Measurements from ENCODE around the gene LDLRAD4.

The LDLRAD4 gene

GRCh38 chr18:13218368-13218991, at the start of gene LDLRAD4:
LDLRAD4 (plus strand) TSS chr18:13218760.
- DNase-seq, result peak; percentile 24

- DNase-seq, result no peak
These were observed 44.9 kb upstream of the LDLRAD4 start for GRCh38 chr18:13173578-13174145.

DNA sequence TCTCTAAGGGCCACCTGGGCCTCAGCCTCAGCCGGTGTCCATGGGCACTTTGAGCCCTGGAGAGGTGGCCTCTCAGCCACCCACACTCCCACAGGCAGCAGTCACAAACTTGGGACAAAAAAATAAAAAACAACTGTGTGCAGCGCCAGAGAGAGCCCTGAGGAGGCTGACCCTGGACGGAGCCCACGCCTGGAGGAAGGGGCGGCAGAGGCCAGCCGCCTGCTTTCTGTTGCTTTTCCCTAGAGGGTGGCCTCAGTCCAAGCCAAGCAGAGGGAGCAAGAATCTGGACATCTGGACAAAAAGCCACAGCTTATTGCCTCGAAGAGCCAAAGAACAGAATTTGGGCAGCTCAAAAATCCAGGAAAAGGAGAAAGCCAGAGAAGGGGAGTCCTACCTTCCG, 43.3 kb upstream of the LDLRAD4 start:
- DNase-seq, result no peak

GRCh38 chr18:13175754-13176210, 42.8 kb upstream of the LDLRAD4 start:
- no peak for DNase-seq

DNA sequence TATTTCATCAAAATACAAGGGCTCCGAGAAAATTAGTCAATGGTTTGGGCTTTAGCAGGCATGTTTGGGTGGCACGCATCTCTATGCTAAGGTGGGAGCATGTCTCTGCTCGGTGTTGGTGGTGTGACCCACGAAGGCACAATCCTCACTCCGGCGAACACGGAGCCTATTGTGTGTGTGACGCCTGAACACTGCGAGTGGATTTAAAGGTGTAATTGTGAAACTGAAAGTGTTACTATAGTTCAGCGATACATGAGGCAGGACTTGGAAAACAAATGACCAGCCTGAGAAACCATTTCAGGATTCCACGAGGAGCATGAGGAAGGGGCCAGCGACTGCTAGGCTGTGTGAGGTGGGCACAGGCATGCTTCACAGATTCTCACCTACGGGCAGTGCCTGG, 41.7 kb upstream of the LDLRAD4 start:
- no peak for DNase-seq

DNA sequence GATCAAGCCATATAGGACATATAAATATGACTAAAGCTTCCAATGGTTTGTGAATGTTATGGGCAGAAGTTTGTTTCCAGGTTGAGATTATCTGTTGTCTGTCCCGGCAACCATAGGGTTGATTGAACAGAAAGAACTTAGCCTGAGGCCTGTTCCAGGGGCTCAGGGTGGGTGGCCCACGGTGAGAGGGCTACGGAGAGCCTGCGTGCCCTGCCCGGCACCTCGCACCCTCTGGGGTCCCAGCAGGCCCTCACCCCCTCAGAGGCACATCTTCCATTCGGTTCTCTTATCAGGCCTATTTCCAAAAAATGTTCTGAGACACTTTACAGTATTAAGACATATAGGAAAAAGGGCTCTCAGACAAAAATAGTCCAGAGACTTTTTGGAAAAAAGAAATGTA, 40.4 kb upstream of the LDLRAD4 start:
- no peak for DNase-seq

DNA sequence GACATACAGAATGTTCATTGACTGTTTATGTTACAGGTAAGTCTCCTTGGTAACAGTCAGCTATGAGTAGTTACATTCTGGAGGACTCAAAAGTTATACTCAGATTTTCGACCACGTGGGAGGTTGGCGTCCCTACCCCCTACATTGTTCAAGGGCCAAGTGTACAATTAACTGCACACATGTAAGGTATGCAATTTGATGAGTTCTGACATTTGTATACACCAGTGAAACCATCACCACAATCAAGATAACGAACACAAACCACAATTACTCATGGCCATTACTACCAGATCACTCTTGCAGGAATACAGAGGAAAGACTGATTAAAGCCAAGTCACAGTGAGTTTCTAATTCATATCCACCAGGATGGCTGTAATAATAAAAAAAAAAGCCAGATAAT, 39.6 kb upstream of the LDLRAD4 start:
- no peak for DNase-seq

DNA sequence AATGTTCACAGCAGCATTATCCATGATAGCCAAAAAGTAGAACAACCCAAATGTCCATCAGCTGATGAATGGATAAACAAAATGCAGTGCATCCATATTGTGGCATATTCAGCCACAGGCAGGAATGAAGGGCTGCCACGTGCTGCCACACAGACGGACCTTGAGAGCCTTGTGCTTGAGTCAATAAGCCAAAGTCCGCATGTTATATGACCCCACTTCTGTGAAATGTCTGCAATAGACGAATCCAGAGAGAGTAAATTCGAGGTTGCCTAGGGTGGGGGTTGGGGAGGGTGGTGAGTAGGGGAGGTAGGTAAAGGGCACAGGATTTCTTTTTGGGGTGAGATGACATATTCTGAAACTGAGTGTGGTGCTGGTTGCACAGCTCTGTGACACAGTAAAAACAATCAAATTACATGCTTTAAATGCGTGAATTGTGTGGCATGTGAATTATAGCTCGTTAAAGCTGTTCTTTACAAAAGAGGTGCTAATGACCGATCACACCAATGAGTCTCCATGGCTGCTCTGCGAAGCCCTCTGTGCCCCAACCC, 38.9 kb upstream of the LDLRAD4 start:
- no peak for DNase-seq

GRCh38 chr18:13180614-13181375, 37.8 kb upstream of the LDLRAD4 start:
- no peak for DNase-seq

DNA sequence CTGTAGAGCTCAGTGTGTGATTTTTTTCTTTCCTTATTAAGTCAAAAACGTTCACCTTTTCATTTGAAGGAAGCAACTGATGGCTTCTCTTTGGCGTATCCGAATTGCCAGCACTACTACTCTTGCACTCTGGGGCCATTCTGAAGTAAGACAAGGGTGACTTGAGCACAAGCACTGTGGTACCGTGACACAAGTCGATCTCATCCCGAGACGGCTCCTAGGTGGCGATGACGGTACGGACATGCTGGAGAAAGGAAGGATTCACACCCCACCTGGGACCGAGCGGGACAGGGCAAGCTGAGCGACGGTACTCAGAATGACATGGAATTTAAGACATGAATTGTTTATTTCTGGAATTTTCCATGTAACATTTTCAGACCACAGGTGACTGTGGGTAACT, 36.8 kb upstream of the LDLRAD4 start:
- no peak for DNase-seq

DNA sequence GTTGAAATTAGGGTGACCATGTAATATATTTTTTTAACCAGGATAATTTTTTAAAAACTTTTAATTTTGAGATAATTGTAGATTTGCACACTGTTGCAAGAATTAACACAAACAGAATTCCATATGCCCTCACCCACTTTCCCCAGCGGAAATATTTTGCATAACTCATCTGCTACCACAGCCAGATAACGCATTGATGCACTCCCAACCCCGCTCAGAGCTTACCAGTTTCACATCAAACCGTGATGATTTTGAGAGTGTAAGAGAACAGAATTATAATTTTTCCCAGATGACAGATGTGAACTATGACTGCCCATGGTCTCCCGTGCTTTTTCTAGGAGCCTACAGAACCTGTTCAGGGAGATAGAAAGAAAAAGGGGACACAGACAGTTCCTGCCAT, 35.2 kb upstream of the LDLRAD4 start:
- DNase-seq, result no peak

DNA sequence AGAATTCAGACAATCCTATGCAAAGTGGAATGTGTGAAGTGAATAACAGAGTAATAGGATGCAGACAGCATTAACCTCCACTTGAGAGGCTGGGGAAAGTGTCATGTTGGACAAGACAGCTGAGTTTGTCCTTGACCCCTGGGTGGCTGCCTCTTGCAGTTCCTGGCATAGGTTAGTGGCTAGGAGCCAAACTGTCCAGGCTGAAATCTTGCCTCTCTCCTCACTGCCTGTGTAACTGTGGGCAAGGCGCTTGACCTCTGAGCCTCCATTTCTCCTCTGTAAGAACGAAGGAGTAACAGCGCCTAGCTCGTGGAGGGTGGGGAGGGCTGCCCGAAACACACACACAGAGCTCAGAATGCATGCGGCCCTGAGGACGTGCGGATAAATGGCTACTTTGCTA, 34.8 kb upstream of the LDLRAD4 start:
- no peak for DNase-seq

DNA sequence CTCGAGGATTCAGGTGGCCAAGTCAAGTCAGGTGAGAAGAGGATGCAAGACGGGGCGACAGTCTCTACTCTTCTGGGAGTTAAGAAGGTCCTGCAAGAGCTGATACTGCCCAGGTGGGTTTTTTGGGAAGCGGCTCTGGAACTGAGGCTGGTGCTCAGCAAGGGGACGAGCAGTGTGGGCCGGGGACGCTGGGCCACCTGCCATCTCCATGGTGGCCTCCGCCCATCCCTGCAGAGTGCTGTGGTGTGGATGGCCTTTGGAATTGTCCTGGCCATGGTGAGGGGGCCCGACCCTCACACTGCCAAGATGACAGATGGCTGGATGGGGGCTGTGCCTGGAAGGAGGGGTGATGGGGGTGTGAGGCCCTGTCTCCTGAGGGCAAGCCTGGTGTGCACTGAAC, 34.2 kb upstream of the LDLRAD4 start:
- no peak for DNase-seq

DNA sequence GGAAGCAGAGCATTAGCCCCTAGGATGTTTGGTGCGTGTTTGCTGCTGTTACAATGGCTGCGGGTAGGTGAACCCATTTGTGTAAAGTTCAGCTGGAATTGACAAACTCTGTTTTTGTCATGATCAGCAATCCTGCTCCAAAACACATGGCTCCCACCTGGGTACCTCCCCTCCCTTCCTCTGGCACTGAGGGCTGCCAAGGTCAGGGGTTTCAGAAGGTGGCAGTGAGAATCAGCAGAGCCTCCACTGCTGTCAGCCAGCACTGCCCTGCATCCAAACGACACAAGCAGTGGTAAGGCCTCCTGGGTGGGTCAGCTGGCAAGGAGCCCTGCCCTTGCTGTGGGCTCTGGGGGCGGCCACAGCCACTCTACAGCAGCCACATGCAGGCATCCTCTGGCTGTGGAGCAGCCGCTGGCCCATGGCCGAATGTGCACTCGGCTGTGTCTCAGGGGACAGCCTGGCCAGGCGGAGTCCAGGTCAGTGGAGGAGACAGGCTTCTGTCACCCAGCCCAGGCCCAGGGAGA, 32.8 kb upstream of the LDLRAD4 start:
- DNase-seq, result no peak

- no peak for DNase-seq
These were observed 31.9 kb upstream of the LDLRAD4 start for GRCh38 chr18:13186687-13187086.

GRCh38 chr18:13187498-13187897, 31.1 kb upstream of the LDLRAD4 start:
- no peak for DNase-seq

- no peak for DNase-seq
These were observed 27.5 kb upstream of the LDLRAD4 start for GRCh38 chr18:13191031-13191430.

GRCh38 chr18:13191779-13192178, 26.8 kb upstream of the LDLRAD4 start:
- DNase-seq, result no peak

DNA sequence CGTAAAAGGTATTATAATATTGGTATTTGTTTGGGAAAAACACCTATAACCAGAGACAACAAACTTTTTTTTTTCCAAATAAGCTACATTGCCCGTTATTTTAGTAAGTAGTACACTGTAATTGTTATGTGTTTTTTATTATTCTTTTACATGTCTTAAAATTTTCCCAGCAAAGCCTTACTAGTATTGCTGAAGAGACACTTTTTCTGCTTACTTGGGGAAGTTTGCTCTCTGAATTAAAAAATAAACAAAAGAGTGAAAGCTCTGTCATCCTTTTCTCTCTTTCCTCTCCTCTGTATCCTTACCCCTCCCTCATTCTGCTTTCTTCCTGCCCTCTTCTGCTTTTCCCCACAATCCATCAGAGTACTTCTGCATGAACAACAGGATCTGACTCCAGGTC, 25.6 kb upstream of the LDLRAD4 start:
- no peak for DNase-seq

GRCh38 chr18:13194239-13194638, 24.3 kb upstream of the LDLRAD4 start:
- no peak for DNase-seq

DNA sequence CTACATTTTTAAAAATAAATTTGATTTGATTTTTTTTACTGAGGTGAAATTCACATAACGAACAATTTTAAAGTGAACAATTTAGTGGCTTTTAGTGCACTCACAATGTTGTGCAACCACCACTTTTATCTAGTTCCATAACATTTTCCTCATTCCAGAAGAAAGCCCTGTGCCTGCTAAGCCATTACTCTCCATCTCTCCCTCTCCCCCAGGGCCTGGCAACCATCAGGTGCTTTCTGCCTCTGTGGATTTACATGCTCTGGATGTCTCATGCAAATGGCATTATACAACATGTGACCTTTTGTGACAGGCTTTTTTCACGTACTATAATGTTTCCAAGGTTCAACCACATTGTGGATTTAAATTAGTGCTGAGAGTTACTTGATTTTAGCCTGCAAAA, 19.9 kb upstream of the LDLRAD4 start:
- DNase-seq, result no peak

GRCh38 chr18:13199169-13199568, 19.4 kb upstream of the LDLRAD4 start:
- DNase-seq, result no peak

GRCh38 chr18:13201292-13201691, 17.3 kb upstream of the LDLRAD4 start:
- no peak for DNase-seq

DNA sequence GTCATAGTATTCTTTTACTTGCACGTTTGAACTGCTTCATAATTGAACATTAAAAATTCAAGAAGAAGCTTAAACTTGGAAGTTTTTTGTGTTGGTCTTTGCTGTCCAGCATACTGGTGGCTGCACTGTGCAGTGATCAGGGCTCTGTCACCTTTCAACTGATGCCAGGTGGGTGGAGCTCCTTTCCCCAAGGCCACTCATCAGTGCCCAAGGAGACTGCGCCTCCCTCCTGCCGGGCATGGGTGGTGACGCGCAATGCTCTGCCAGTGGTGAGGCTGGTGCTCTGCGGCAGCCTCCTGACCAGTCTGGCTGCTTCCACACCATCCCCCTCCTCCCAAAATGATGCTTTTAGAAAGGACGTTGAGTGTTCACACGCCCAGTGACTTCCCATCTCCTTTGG, 16.0 kb upstream of the LDLRAD4 start:
- DNase-seq, result no peak
